ENCODE results near the gene EZH2.

- TF ChIP-seq CTCF (IDR thresholded peaks at IDR 0.05) (no peak), POLR2A (IDR thresholded peaks at IDR 0.05) (no peak), EP300 (IDR thresholded peaks at IDR 0.05; ENCODE audit: low read depth) (no peak)
Measured at GRCh38 chr7:148814922-148815559, 69.0 kb downstream of the EZH2 start.

All from transverse colon (tissue), 3 donors.